ENCODE measurements around the gene TOPORS. TPM values are rescaled to one million over a fixed set of nuclear protein-coding genes. Genes with fewer than 3 reads are reported as not detected.
"Not testable (repeated sequence)": the region's sequence is repeated elsewhere in the genome, so short reads cannot be mapped to it uniquely, and the experiment has no call there.

Gene TOPORS
- 13.2 TPM for total RNA-seq
- long read RNA-seq, full-length matches to known transcripts: 51 of 65 reads
- long read RNA-seq, partial matches to known transcripts: 6 of 65 reads
- long read RNA-seq, other reads (novel, unspliced or antisense): 8 of 65 reads

GRCh38 chr9:32552172-32552872, at the start of gene TOPORS, which contains the start of gene SMIM27:
TOPORS (minus strand) TSS chr9:32552586; CDS start chr9:32552436, 150 bp downstream.
SMIM27 (plus strand) TSS chr9:32552327; CDS start chr9:32552435, 108 bp downstream.
- DNase-seq (ENCODE audit: low spot score): peak; percentile 97

GRCh38 chr9:32599021-32599420, 46.6 kb upstream of the TOPORS start:
- DNase-seq (ENCODE audit: low spot score): not testable (repeated sequence)

- DNase-seq (ENCODE audit: low spot score): no peak
Measured at GRCh38 chr9:32596936-32597335, 44.5 kb upstream of the TOPORS start.

- DNase-seq (ENCODE audit: low spot score): no peak
Measured at GRCh38 chr9:32596096-32596865, 43.9 kb upstream of the TOPORS start.

- DNase-seq (ENCODE audit: low spot score): no peak
Measured at GRCh38 chr9:32590898-32591297, 38.5 kb upstream of the TOPORS start.

GRCh38 chr9:32590476-32590875, 38.1 kb upstream of the TOPORS start:
- DNase-seq (ENCODE audit: low spot score): no peak

- DNase-seq (ENCODE audit: low spot score): no peak
Measured at GRCh38 chr9:32589083-32589723, 36.8 kb upstream of the TOPORS start.

GRCh38 chr9:32587901-32588300, 35.5 kb upstream of the TOPORS start:
- DNase-seq (ENCODE audit: low spot score): no peak

GRCh38 chr9:32584784-32585183, 32.4 kb upstream of the TOPORS start:
- no peak for DNase-seq (ENCODE audit: low spot score)

- DNase-seq (ENCODE audit: low spot score): no peak
Measured at GRCh38 chr9:32581512-32582143, 29.2 kb upstream of the TOPORS start.

- no peak for DNase-seq (ENCODE audit: low spot score)
Measured at GRCh38 chr9:32580631-32581300, 28.4 kb upstream of the TOPORS start.

- no peak for DNase-seq (ENCODE audit: low spot score)
Measured at GRCh38 chr9:32579706-32580331, 27.4 kb upstream of the TOPORS start.

- no peak for DNase-seq (ENCODE audit: low spot score)
Measured at GRCh38 chr9:32578976-32579375, 26.6 kb upstream of the TOPORS start.

- DNase-seq (ENCODE audit: low spot score): no peak
Measured at GRCh38 chr9:32577316-32577715, 24.9 kb upstream of the TOPORS start.

GRCh38 chr9:32574858-32575257, 22.5 kb upstream of the TOPORS start:
- DNase-seq (ENCODE audit: low spot score): no peak

GRCh38 chr9:32573821-32574220, 21.4 kb upstream of the TOPORS start:
- DNase-seq (ENCODE audit: low spot score): no peak

GRCh38 chr9:32572900-32573523, 20.6 kb upstream of the TOPORS start, which contains the start of gene NDUFB6:
NDUFB6 (minus strand) TSS chr9:32573159; CDS start chr9:32573060, 99 bp downstream.
- peak; percentile 98 for DNase-seq (ENCODE audit: low spot score)

- DNase-seq (ENCODE audit: low spot score): no peak
Measured at GRCh38 chr9:32571969-32572899, 19.8 kb upstream of the TOPORS start.

GRCh38 chr9:32570262-32570661, 17.9 kb upstream of the TOPORS start:
- DNase-seq (ENCODE audit: low spot score): no peak

All from mesenteric fat pad (tissue), 1 donor.